Measurements from ENCODE around the gene JUP.

DNA sequence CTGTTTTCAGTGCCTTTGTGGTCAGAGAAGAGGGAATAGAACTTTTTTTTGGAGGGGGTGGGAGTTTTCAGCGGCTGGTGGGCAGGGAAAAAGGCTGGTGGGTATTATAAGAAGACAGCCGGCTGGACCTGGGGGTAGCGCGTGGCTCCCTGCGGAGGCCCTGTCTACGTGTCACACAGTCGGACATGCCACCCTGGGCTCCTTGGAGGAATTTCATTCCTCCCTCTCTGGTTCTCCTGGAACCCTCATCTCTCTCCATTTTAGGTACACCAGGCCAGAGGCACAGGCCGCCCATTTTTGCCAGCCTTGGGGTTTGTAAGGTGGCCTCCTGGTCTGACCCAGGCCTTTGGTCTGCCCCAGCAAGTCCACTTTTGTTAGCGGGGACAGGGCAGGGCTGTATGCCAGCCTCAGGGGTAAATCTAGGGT lies 27.2 kb upstream of the JUP start:
- no peak for TF ChIP-seq SP1 (IDR thresholded peaks at IDR 0.05)
- no peak for TF ChIP-seq ZNF384 (IDR thresholded peaks at IDR 0.05)
- no peak for TF ChIP-seq ARNT (IDR thresholded peaks at IDR 0.05)
- TF ChIP-seq SUZ12 (IDR thresholded peaks at IDR 0.05) = no peak
- no peak for TF ChIP-seq TARDBP (IDR thresholded peaks at IDR 0.05)
- no peak for TF ChIP-seq NFRKB (IDR thresholded peaks at IDR 0.05)
- TF ChIP-seq ELF4 (IDR thresholded peaks at IDR 0.05) = no peak
- TF ChIP-seq FOXK2 (IDR thresholded peaks at IDR 0.05) = no peak
- TF ChIP-seq, protein P1, sequence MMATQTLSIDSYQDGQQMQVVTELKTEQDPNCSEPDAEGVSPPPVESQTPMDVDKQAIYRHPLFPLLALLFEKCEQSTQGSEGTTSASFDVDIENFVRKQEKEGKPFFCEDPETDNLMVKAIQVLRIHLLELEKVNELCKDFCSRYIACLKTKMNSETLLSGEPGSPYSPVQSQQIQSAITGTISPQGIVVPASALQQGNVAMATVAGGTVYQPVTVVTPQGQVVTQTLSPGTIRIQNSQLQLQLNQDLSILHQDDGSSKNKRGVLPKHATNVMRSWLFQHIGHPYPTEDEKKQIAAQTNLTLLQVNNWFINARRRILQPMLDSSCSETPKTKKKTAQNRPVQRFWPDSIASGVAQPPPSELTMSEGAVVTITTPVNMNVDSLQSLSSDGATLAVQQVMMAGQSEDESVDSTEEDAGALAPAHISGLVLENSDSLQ (IDR thresholded peaks at IDR 0.05) = no peak
- no peak for TF ChIP-seq BHLHE40 (IDR thresholded peaks at IDR 0.05; ENCODE audit: borderline replicate concordance)
